Endodermal cell (in vitro differentiated cells): ENCODE measurements around the gene C5orf52. TPM values are rescaled to one million over a fixed set of nuclear protein-coding genes. Genes with fewer than 3 reads are reported as not detected.

Experiments
- DNase-seq: peaks from one replicate; pipeline ENCODE4 v3.0.0-alpha.2; 2017
- H3K27ac ChIP-seq: 2 replicates; pipeline ENCODE4 v1.5.1; 2013; ENCODE audit warnings: mild to moderate bottlenecking, low read depth, low read length, moderate library complexity
- H3K27me3 ChIP-seq: 2 replicates; pipeline ENCODE4 v1.6.1; 2013; ENCODE audit warnings: mild to moderate bottlenecking, low read length, moderate library complexity; ENCODE audit not compliant: insufficient read depth, control insufficient read depth, poor library complexity, severe bottlenecking
- H3K36me3 ChIP-seq: 2 replicates; pipeline ENCODE4 v1.7.0; 2013; ENCODE audit warnings: mild to moderate bottlenecking, low read length, moderate library complexity; ENCODE audit not compliant: control insufficient read depth, insufficient read depth
- H3K4me1 ChIP-seq: one replicate; pipeline ENCODE4 v1.7.0; 2013; ENCODE audit warnings: low read length; ENCODE audit not compliant: control insufficient read depth, insufficient read depth
- H3K4me3 ChIP-seq: 2 replicates; pipeline ENCODE4 v1.5.1; 2013; ENCODE audit warnings: mild to moderate bottlenecking, low read length, moderate library complexity
- H3K9ac ChIP-seq: 2 replicates; pipeline ENCODE4 v1.6.1; 2013; ENCODE audit warnings: mild to moderate bottlenecking, low read length, moderate library complexity; ENCODE audit not compliant: poor library complexity, severe bottlenecking; ENCODE audit errors: extremely low read depth
- H3K9me3 ChIP-seq: 2 replicates; pipeline ENCODE4 v1.6.1; 2013; ENCODE audit warnings: mild to moderate bottlenecking, low read length, moderate library complexity; ENCODE audit not compliant: control insufficient read depth
- H3K27ac Mint-ChIP-seq: 2 replicates; pipeline ENCODE4 v1.8.0; 2020; ENCODE audit warnings: mixed read lengths
- H3K27me3 Mint-ChIP-seq: 2 replicates; pipeline ENCODE4 v1.8.0; 2021; ENCODE audit warnings: mild to moderate bottlenecking, mixed read lengths; ENCODE audit not compliant: insufficient read depth
- H3K36me3 Mint-ChIP-seq: 2 replicates; pipeline ENCODE4 v1.8.0; 2020; ENCODE audit warnings: low read depth, mixed read lengths
- H3K4me1 Mint-ChIP-seq: 2 replicates; pipeline ENCODE4 v1.8.0; 2020; ENCODE audit warnings: mixed read lengths
- H3K4me3 Mint-ChIP-seq: 2 replicates; pipeline ENCODE4 v1.8.0; 2020; ENCODE audit warnings: mild to moderate bottlenecking, moderate library complexity, mixed read lengths
- H3K9me3 Mint-ChIP-seq: 2 replicates; pipeline ENCODE4 v1.8.0; 2020; ENCODE audit warnings: mild to moderate bottlenecking, mixed read lengths
- WGBS, 2 experiments: methylation state at CpG; one replicate each; pipeline versions ENCODE4 v1.1.5 to v1.1.7; 2013; ENCODE audit warnings: missing lambda C conversion rate in 2 of 2, mixed read lengths in 1 of 2; ENCODE audit not compliant: insufficient coverage in 1 of 2, insufficient read length in 1 of 2; 5-methylcytosine and 5-hydroxymethylcytosine counted together
- total RNA-seq, 2 donors: library from RNA; stranded (reverse); fragmentation: NEBNext Ultra II Directional in 1 of 2; extraction: Animal tissue kit (Norgen Biotek cat#: 25700) in 1 of 2; gene quantifications; 2 replicates in 1 of 2; 3 replicates in 1 of 2; pipeline ENCODE4 v1.2.1, GENCODE V29; 2021
- TF ChIP-seq, protein P1 (sequence below): fragments of 200-600 bp; sonication (generic); conservative IDR thresholded peaks from 2 replicates; pipeline ENCODE4 v1.5.0; 2021; ENCODE audit warnings: antibody characterized with exemption, mild to moderate bottlenecking

C5orf52 gene
- total RNA-seq, 2 donors from 2014 or later = not detected

DNA sequence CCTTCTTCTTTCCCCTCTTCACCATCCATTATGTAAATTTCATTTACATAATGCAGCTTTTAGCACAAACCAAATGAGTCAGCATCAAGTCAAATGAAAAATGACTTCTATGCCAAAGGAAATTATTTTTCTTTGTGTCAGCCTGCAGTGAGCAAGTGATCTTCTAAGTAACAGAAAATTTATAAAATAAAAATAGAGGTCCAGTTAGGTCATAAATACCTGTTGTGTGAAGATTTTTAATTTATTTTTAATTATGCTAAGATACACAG is 43.2 kb downstream of the C5orf52 start:
- Histone ChIP-seq H3K36me3 (no peaks in the 10 kb centered on the region), H3K9ac (no peak overlapping the region), H3K4me1 (peaks cover 5% of the 10 kb centered on the region), H3K27ac (no peak overlapping the region), H3K9me3 (no peaks in the 10 kb centered on the region), H3K4me3 (no peak overlapping the region), H3K27me3 (no peaks in the 10 kb centered on the region)
- Mint-ChIP-seq H3K27ac (no peak overlapping the region), H3K9me3 (no peaks in the 10 kb centered on the region), H3K4me3 (no peak overlapping the region), H3K4me1 (no peaks in the 10 kb centered on the region), H3K27me3 (peaks cover 6% of the 10 kb centered on the region), H3K36me3 (no peaks in the 10 kb centered on the region)
- TF ChIP-seq, protein P1, sequence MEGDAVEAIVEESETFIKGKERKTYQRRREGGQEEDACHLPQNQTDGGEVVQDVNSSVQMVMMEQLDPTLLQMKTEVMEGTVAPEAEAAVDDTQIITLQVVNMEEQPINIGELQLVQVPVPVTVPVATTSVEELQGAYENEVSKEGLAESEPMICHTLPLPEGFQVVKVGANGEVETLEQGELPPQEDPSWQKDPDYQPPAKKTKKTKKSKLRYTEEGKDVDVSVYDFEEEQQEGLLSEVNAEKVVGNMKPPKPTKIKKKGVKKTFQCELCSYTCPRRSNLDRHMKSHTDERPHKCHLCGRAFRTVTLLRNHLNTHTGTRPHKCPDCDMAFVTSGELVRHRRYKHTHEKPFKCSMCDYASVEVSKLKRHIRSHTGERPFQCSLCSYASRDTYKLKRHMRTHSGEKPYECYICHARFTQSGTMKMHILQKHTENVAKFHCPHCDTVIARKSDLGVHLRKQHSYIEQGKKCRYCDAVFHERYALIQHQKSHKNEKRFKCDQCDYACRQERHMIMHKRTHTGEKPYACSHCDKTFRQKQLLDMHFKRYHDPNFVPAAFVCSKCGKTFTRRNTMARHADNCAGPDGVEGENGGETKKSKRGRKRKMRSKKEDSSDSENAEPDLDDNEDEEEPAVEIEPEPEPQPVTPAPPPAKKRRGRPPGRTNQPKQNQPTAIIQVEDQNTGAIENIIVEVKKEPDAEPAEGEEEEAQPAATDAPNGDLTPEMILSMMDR = no peak
- DNase-seq = no peak

DNA sequence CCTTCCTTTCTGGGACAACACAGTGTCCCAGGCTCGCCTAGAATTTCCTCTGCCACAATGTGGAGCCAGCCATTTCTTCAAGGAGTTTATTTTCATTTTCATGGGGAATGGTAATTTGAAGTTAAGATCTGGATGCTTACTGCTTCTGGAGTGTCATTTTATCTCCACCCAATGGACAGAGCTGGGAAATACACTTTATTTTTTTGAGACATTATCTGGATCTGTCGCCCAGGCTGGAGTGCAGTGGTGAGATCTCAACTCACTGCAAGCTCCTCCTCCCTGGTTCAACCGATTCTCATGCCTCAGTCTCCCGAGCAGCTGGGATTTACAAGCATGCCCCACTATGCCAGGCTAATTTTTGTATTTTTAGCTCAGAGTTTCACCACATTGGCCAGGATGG is 47.2 kb downstream of the C5orf52 start:
- no peaks in the 10 kb centered on the region for H3K9me3 ChIP-seq
- no peak overlapping the region for H3K27ac ChIP-seq
- H3K27me3 Mint-ChIP-seq = peaks cover under 1% of the 10 kb centered on the region
- DNase-seq = peak; percentile 60
- H3K9ac ChIP-seq = no peak overlapping the region
- TF ChIP-seq, protein P1 = peak; percentile 68
- H3K4me1 Mint-ChIP-seq = no peaks in the 10 kb centered on the region
- H3K27ac Mint-ChIP-seq = peak overlapping the region; percentile 76
- peaks cover 7% of the 10 kb centered on the region for H3K9me3 Mint-ChIP-seq
- H3K36me3 Mint-ChIP-seq = no peaks in the 10 kb centered on the region
- no peaks in the 10 kb centered on the region for H3K36me3 ChIP-seq
- H3K4me3 Mint-ChIP-seq = no peak overlapping the region
- no peaks in the 10 kb centered on the region for H3K27me3 ChIP-seq
- peaks cover 5% of the 10 kb centered on the region for H3K4me1 ChIP-seq
- no peak overlapping the region for H3K4me3 ChIP-seq
- WGBS, 2 experiments = 44 to 68% methylated on average over 3 to 4 of the region's 4 CpGs

DNA sequence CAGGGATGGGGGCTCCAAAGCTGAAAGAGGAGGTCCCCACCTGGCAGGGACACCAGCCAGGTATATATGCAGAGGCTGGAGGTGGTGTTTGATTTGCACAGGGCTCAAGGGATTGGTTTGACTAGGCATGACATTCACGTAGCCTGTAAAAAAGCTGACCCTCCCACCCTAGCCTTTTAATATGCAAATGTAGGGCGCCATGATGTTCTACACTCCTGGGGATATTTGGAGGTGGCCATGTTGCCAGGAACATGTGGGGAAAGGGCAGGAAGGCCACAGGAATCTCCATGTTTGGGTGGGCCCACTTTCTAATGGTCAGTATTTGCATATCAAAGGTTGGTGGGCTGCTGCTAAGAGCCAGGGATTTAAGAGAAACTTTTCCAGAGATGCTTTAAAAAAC is 47.9 kb downstream of the C5orf52 start:
- no peaks in the 10 kb centered on the region for H3K9me3 ChIP-seq
- no peaks in the 10 kb centered on the region for H3K4me1 ChIP-seq
- peak; percentile 52 for DNase-seq
- no peak overlapping the region for H3K27ac ChIP-seq
- no peaks in the 10 kb centered on the region for H3K4me1 Mint-ChIP-seq
- H3K27me3 ChIP-seq = no peaks in the 10 kb centered on the region
- TF ChIP-seq, protein P1 = no peak
- peaks cover 7% of the 10 kb centered on the region for H3K9me3 Mint-ChIP-seq
- WGBS, 2 experiments = 87 to 100% methylated on average over 1 to 2 of the region's 2 CpGs
- peaks cover 7% of the 10 kb centered on the region for H3K27me3 Mint-ChIP-seq
- H3K36me3 Mint-ChIP-seq = no peaks in the 10 kb centered on the region
- no peaks in the 10 kb centered on the region for H3K36me3 ChIP-seq
- H3K4me3 ChIP-seq = no peak overlapping the region
- H3K9ac ChIP-seq = no peak overlapping the region
- no peak overlapping the region for H3K4me3 Mint-ChIP-seq
- no peak overlapping the region for H3K27ac Mint-ChIP-seq
